Bone marrow (tissue), 2 donors: ENCODE results near the gene ITPK1.

Experiments
- DNase-seq, 2 donors: peaks; one replicate each; lab custom pipeline; 2025; lab: John Stamatoyannopoulos, UW

Gene ITPK1

GRCh38 chr14:92937051-92937937, 178.4 kb downstream of the ITPK1 start:
- no peak for DNase-seq

- no peak for DNase-seq
Observed at GRCh38 chr14:92936085-92936484, 179.6 kb downstream of the ITPK1 start.

DNA sequence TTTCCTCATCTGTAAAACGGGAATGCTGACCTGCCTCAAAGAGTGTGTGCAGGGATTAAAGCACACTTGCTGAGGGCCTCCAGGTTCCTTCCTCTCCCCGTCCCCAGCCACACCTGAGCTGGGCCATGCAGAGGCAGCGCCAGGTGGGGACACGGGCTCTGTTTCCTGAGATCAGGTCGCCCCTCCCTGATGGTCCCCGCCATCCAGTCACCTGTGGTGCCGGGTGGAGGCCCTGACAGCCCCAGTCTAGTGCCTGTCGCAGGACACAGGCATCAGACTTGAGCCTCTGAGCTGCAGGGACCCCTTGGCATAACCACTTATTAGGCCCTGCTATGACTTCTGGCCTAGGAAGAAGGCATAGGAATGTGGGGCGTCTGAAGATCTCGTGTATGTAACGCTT, 180.3 kb downstream of the ITPK1 start:
- no peak for DNase-seq

- no peak for DNase-seq
Observed at GRCh38 chr14:92934196-92935085, 181.3 kb downstream of the ITPK1 start.

DNA sequence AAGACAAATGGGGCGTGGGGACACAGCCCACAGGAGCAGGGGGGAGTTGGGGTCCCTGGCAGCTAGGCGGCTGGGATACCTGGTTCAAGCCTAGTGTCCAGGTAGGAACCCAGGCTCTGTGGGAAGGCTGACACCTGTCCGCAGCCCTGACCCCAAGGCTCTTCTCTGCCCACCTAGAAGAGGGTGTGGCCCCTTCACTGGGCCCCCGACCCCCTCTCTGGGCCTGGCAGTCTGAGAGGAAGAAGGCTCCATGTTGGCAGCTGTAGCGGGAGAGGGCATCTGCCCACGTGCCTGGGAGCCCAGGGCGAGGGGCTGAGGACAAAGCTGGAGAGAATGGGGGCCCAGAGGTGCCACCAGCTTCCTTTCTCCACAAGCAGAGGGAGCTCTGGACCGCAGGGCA, 182.2 kb downstream of the ITPK1 start:
- no peak for DNase-seq

GRCh38 chr14:92932448-92933395, 183.0 kb downstream of the ITPK1 start:
- no peak for DNase-seq

GRCh38 chr14:92931681-92932447, 183.9 kb downstream of the ITPK1 start:
- DNase-seq: no peak

- DNase-seq: no peak
Observed at GRCh38 chr14:92930737-92931602, 184.8 kb downstream of the ITPK1 start.

DNA sequence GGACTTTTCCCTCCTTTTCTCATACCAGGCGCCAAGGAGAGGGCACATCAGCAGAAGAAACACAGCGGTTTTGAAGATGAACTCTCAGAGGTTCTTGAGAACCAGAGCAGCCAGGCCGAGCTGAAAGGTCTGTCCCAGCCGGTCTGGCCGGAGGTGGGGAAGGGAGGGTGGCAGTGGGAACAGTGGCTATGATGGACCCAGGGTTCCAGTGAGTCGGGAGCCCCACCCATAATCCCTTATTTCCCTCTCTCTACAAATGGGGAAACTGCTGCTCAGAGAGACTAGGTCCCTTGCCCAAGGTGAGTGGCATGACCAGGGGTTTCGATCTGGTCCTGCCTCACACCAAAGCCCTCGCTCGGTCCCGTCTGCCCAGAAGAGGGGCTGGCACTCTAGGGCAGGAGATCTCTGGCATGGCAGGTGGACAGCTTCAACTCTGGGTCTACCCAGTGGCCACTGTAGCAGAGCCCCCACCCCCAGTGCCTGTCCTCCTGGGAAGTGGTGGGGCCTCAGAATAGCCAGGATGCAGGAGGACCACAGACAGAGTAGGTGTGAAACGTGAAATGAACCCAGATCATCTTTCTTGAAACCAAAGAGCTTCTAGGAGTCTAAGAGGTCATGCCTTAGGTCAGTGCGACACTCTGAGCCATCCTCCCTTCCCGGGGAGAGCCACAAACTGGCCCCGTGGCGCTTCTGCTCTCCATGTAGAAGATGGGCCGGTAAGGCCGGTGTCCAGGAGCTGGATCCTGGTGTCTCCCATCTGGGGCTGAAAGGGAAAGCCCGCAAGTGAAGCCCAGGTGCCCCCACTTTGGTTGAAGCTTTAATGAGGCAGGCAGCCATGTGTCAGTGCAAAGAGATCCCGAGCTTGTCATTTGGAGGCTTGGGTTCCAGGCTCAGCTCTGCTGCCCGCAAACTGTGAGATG, 185.8 kb downstream of the ITPK1 start:
- DNase-seq: no peak

DNA sequence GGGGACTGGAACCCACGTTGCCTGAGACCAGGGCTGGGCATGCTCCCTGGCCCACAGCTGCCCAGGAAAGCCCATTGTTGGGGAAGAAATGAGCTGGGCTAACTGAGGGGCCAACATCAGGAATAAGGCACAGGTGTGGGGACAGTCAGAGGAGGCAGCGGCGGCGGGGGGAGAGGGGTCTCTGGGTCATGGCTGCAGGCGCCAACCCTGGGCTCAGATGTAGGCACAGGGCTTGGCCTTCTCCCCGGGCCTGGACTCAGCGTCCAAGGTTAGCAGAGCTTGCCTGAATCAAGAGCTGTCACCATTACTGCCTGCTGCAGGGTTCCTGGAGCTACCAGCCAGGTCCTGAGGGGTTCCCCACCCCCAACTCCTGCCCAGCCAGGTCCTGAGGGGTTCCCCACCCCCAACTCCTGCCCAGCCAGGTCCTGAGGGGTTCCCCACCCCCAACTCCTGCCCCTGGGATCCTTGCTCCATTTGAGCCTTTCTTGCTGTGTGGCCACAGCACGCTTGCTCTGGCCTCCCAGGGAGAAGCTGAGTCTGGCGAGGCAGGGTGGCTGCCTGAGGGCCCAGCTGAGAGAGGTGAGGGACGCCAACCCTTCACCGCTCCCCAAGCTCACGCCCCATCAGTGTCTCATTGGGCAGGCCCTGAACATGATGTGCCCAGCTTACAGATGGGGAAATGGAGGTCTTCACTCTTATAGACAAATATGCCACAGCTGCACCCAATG, 186.6 kb downstream of the ITPK1 start:
- DNase-seq: no peak

DNA sequence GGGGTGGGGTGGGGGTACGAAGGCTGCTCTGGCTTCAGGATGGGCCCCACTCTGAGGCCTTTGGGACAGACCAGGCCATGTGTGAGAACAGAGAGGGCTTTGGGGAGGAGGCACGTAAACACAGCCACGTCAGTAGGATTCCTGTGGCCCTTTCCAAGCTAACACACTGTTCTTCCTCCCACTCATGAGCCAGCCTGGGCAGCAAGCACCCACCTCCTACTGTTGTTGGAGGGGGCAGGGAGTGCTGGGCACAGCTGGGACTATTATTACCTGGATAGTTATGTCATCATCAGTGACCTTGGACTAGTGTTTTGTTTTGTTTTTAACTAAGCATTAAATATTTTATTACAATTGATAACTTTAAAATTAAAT, 187.5 kb downstream of the ITPK1 start:
- no peak for DNase-seq

- no peak for DNase-seq
Observed at GRCh38 chr14:92927349-92928257, 188.1 kb downstream of the ITPK1 start.

DNA sequence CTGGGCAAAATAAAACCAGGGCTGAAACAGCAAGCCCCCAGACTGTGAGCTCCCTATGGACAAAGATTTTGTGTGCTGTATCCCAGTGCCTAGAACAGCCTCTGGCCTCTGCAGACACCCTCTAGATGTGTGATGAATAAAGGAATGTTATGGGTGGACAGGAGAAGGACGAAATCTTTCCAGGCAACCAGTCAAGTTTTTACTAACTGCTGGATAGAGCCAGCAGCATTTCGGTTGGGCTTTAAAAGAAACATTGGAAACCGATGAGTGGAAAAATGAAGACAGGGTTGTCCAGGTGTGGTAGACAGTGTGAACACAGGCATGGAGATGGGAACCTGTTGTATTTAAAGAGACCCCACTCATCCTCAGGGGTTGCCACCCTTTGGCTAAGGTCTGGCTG, 188.8 kb downstream of the ITPK1 start:
- no peak for DNase-seq

DNA sequence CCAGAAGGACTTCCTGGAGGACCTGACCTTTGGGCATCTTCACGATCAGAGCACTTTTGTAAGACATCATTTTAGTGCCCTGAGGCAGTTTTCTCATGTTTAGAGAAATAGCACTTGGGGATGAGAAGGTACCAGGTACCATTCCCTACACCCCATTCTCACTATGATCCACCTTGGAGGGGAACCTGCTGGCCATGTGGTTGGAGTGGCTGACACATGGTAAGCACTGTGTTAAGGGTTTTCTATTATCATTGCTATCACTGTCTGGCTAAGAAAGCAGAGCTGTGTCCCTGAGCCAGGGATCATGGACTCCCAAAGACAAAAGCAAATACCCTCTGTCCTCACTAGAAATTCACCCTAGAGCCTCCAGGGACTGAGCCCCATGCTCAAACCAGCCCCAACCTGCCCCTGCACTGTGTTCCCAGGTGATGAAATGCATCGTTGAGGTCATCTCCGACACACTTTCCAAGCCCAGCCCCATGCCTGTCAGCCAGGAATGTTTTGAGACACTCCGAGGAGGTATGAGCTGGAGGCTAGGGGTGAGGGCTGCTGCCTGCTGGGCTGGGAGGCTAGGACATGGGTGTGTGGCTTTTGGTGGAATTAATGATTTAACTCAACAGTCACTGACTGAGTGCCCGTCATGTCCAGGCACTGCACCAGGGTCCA, 189.4 kb downstream of the ITPK1 start:
- no peak for DNase-seq

DNA sequence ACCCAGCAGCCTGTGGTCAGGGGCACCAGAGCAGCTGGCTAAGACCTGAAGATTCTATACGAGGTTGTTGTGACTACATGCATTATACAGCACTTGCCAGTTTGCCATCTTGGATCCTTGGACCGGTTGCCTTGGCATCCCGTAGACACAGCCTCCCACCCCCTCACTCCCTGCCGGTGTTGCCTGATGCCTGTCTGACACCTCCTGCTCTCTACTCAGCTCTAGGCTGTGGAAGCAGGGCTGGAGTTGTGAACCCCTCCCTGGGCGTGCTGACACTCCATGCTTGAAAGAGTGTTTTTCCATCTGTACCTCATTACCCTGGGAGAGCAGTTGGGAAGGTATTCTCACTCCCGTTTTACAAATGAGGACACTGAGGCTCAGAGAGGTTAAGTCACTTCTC, 190.3 kb downstream of the ITPK1 start:
- no peak for DNase-seq

DNA sequence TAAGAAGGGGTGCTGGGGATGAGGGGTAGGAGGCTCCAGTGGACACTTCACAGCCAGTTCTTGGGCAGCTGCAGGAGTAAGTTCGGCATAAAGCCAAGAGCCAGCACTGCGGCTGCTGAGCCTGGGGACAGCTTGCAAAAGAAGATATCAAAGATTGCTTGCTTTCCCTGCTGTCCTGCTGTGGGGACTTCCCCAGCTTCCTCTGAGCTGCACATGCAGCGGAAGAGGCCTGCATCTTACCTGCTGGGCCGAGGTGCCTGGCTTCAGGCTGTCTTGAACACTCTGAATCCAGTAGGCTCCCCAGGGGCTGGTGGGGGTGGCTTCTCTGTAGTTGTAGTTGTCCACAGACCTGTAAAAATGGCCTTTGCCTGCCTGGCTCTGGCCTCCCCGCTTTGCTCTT, 191.5 kb downstream of the ITPK1 start:
- no peak for DNase-seq

- no peak for DNase-seq
Observed at GRCh38 chr14:92923744-92924103, 192.0 kb downstream of the ITPK1 start.
